Measurements from ENCODE around the gene MCF2L.

MCF2L gene, protein sequence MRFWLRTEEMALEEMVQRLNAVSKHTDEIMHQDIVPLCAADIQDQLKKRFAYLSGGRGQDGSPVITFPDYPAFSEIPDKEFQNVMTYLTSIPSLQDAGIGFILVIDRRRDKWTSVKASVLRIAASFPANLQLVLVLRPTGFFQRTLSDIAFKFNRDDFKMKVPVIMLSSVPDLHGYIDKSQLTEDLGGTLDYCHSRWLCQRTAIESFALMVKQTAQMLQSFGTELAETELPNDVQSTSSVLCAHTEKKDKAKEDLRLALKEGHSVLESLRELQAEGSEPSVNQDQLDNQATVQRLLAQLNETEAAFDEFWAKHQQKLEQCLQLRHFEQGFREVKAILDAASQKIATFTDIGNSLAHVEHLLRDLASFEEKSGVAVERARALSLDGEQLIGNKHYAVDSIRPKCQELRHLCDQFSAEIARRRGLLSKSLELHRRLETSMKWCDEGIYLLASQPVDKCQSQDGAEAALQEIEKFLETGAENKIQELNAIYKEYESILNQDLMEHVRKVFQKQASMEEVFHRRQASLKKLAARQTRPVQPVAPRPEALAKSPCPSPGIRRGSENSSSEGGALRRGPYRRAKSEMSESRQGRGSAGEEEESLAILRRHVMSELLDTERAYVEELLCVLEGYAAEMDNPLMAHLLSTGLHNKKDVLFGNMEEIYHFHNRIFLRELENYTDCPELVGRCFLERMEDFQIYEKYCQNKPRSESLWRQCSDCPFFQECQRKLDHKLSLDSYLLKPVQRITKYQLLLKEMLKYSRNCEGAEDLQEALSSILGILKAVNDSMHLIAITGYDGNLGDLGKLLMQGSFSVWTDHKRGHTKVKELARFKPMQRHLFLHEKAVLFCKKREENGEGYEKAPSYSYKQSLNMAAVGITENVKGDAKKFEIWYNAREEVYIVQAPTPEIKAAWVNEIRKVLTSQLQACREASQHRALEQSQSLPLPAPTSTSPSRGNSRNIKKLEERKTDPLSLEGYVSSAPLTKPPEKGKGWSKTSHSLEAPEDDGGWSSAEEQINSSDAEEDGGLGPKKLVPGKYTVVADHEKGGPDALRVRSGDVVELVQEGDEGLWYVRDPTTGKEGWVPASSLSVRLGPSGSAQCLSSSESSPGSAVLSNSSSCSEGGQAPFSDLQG

DNA sequence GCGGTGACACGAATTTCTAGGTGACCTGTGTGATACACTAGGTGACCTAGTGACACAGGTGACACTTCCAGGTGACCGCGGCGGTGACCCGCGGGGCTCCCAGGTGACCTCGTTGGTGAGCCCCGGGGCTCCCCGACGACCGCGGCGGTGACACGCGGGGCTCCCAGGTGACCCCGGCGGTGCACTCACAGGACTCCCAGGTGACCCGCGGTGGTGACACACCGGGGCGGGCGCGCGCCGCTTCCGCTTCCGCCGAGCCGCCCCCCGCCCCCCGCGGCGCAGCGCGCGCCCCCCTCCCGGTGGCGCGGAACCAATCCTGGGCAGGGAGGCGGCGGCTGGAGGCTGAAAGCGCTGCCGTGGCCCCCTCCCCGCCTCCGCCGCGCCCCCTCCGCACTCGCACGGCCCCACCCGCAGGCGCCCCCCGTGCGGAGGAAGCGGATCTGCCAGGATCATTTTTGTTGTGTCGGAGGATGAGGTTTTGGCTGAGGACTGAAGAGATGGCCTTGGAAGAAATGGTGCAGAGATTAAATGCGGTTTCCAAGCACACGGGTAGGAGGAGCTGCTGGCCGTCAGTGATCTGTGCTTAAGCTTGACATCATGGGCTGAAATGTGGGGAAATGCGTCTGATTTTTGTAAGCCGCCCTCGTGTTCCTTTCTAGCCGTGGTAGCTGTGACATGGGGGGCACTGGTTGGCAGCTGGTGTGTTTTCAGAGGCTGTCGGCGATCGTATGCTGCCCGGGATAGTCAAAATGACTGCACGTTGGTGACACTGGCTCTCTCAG is at the start of gene MCF2L:
Gene MCF2L (plus strand): TSS at position 305 of the 782 bp plus-strand sequence. CDS start 166 bp downstream, at position 471.
- no peak within 1 kb of the TSS for H3K9ac ChIP-seq (ENCODE audit: low read length)
- H4K20me1 ChIP-seq (ENCODE audit: insufficient read depth, low read length): no peaks in the 10 kb centered on the region
- H3K4me1 ChIP-seq (ENCODE audit: low read length): peaks cover 4% of the 10 kb centered on the region; the same call in 1 of the 2 replicates
- no peak for TF ChIP-seq EZH2phosphoT487 (IDR thresholded peaks at IDR 0.05; ENCODE audit: low read length)
- TF ChIP-seq, protein P1, sequence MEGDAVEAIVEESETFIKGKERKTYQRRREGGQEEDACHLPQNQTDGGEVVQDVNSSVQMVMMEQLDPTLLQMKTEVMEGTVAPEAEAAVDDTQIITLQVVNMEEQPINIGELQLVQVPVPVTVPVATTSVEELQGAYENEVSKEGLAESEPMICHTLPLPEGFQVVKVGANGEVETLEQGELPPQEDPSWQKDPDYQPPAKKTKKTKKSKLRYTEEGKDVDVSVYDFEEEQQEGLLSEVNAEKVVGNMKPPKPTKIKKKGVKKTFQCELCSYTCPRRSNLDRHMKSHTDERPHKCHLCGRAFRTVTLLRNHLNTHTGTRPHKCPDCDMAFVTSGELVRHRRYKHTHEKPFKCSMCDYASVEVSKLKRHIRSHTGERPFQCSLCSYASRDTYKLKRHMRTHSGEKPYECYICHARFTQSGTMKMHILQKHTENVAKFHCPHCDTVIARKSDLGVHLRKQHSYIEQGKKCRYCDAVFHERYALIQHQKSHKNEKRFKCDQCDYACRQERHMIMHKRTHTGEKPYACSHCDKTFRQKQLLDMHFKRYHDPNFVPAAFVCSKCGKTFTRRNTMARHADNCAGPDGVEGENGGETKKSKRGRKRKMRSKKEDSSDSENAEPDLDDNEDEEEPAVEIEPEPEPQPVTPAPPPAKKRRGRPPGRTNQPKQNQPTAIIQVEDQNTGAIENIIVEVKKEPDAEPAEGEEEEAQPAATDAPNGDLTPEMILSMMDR (IDR thresholded peaks at IDR 0.05; ENCODE audit: low read length): peak; percentile 8
- H3K9me3 ChIP-seq (replicated peaks; ENCODE audit: insufficient read depth, low read length): no peaks in the 10 kb centered on the region
- H3K4me3 ChIP-seq (ENCODE audit: low read length): peak within 1 kb of the TSS; percentile 31; the same call in 1 of the 2 replicates
- H2AFZ ChIP-seq (ENCODE audit: low read length): no peak within 1 kb of the TSS
- H3K36me3 ChIP-seq (replicated peaks; ENCODE audit: insufficient read depth, low read length): no peaks in the 10 kb centered on the region
- H3K79me2 ChIP-seq (ENCODE audit: low read length): no peaks in the 10 kb centered on the region
- H3K9me2 ChIP-seq (replicated peaks; ENCODE audit: insufficient read depth, low read length): no peaks in the 10 kb centered on the region
- no peaks in the 10 kb centered on the region for H3F3A ChIP-seq (ENCODE audit: insufficient read depth, low read length)
- peaks cover 95% of the 10 kb centered on the region for H3K27me3 ChIP-seq (replicated peaks; ENCODE audit: insufficient read depth, low read length)
- H3K4me2 ChIP-seq (ENCODE audit: low read depth, low read length): peak within 1 kb of the TSS; percentile 34; the same call in 1 of the 2 replicates
- no peak for DNase-seq
- no peak within 1 kb of the TSS for H3K27ac ChIP-seq (ENCODE audit: low read length)

DNA sequence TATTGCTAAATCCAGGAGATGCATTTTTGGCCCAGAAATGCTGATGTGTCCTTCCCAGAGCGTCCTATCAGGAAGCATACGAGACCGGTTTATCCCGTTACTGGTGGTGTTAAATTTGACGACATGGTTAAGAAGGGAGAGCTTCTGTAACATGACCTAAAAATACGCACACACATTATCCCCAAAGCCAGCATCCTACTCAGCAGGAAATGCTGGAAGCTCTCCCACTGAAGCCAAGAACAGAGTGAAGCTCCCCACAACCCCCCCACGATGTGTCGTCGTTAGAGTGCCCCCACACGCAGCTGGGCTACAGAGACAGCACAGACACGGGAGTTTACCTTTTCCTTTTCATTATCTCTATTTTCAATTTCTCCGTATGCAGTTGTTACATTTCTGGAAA is 45.1 kb upstream of the MCF2L start:
- Histone ChIP-seq H3K79me2 (ENCODE audit: low read length) (no peaks in the 10 kb centered on the region), H3K9me3 (replicated peaks; ENCODE audit: insufficient read depth, low read length) (no peaks in the 10 kb centered on the region), H3F3A (ENCODE audit: insufficient read depth, low read length) (no peaks in the 10 kb centered on the region), H3K27me3 (replicated peaks; ENCODE audit: insufficient read depth, low read length) (peaks cover 12% of the 10 kb centered on the region; the same call in 1 of the 2 replicates), H4K20me1 (ENCODE audit: insufficient read depth, low read length) (no peaks in the 10 kb centered on the region), H3K36me3 (replicated peaks; ENCODE audit: insufficient read depth, low read length) (no peaks in the 10 kb centered on the region), H3K4me2 (ENCODE audit: low read depth, low read length) (no peak overlapping the region), H3K9ac (ENCODE audit: low read length) (no peak overlapping the region), H3K27ac (ENCODE audit: low read length) (no peak overlapping the region), H3K9me2 (replicated peaks; ENCODE audit: insufficient read depth, low read length) (no peaks in the 10 kb centered on the region), H2AFZ (ENCODE audit: low read length) (no peak overlapping the region), H3K4me1 (ENCODE audit: low read length) (no peaks in the 10 kb centered on the region), H3K4me3 (ENCODE audit: low read length) (no peak overlapping the region)
- TF ChIP-seq EZH2phosphoT487 (IDR thresholded peaks at IDR 0.05; ENCODE audit: low read length) (no peak), EZH2 (optimal IDR thresholded peaks at IDR 0.05; ENCODE audit: low read depth, low read length) (no peak)
- TF ChIP-seq, protein P1 (IDR thresholded peaks at IDR 0.05; ENCODE audit: low read length): no peak
- no peak for DNase-seq

DNA sequence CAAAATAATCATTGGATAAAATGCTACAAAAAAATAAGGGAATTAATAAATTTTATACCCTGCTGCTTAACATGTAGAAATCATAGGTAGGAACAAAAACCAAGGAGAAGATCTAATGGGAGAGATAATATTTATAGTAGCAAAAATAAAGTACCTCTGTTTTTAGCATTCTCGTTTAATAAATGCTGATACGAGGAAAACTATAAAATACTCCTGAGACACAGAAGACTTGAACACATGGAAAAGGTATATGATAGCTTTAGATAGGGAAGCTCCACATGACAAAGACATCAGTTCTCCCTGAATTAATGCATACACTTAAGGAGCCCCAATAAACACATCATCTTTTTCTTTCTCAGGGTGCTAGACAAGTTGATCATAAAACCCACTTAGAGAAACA is 44.6 kb upstream of the MCF2L start:
- Histone ChIP-seq H3K27me3 (replicated peaks; ENCODE audit: insufficient read depth, low read length) (peaks cover 12% of the 10 kb centered on the region; the same call in 1 of the 2 replicates), H3F3A (ENCODE audit: insufficient read depth, low read length) (no peaks in the 10 kb centered on the region), H3K9me2 (replicated peaks; ENCODE audit: insufficient read depth, low read length) (no peaks in the 10 kb centered on the region), H3K36me3 (replicated peaks; ENCODE audit: insufficient read depth, low read length) (no peaks in the 10 kb centered on the region), H3K79me2 (ENCODE audit: low read length) (no peaks in the 10 kb centered on the region), H3K27ac (ENCODE audit: low read length) (no peak overlapping the region), H2AFZ (ENCODE audit: low read length) (no peak overlapping the region), H4K20me1 (ENCODE audit: insufficient read depth, low read length) (no peaks in the 10 kb centered on the region), H3K4me2 (ENCODE audit: low read depth, low read length) (no peak overlapping the region), H3K4me3 (ENCODE audit: low read length) (no peak overlapping the region), H3K9ac (ENCODE audit: low read length) (no peak overlapping the region), H3K4me1 (ENCODE audit: low read length) (no peaks in the 10 kb centered on the region), H3K9me3 (replicated peaks; ENCODE audit: insufficient read depth, low read length) (no peaks in the 10 kb centered on the region)
- TF ChIP-seq EZH2 (optimal IDR thresholded peaks at IDR 0.05; ENCODE audit: low read depth, low read length) (no peak), EZH2phosphoT487 (IDR thresholded peaks at IDR 0.05; ENCODE audit: low read length) (no peak)
- TF ChIP-seq, protein P1 (IDR thresholded peaks at IDR 0.05; ENCODE audit: low read length): no peak
- DNase-seq: no peak
